ENCODE results near the gene CDRT15.

CDRT15 gene

GRCh38 chr17:14201988-14202380 is 34.7 kb downstream of the CDRT15 start:
- H4K20me1 ChIP-seq (ENCODE audit: insufficient read depth, low read length) = no peaks in the 10 kb centered on the region; the same call in 1 of the 2 replicates
- no peak overlapping the region for H3K4me3 ChIP-seq (ENCODE audit: low read depth in 1 of 2, low read length in 2 of 2)
- H3K9me3 ChIP-seq (ENCODE audit: insufficient read depth, low read length, severe bottlenecking) = no peaks in the 10 kb centered on the region
- no peak overlapping the region for H3K4me2 ChIP-seq (ENCODE audit: insufficient read depth, low read length)
- H3K4me1 ChIP-seq (ENCODE audit: insufficient read depth, low read length) = 0 out of 2 replicates have a peak, but pooled peaks cover 9% of the 10 kb centered on the region
- no peak for DNase-seq
- H3K27me3 ChIP-seq (ENCODE audit: insufficient read depth, low read length, poor library complexity) = no peaks in the 10 kb centered on the region
- H3K27ac ChIP-seq (ENCODE audit: low read length) = no peak overlapping the region
- no peak overlapping the region for H2AFZ ChIP-seq (ENCODE audit: low read depth, low read length)
- peaks cover 3% of the 10 kb centered on the region for H3K36me3 ChIP-seq (ENCODE audit: insufficient read depth, low read length)
- H3K79me2 ChIP-seq (ENCODE audit: insufficient read depth, low read length) = no peaks in the 10 kb centered on the region
- ATAC-seq (ENCODE audit: insufficient read depth, low read depth) = no peak
- TF ChIP-seq, protein P1, sequence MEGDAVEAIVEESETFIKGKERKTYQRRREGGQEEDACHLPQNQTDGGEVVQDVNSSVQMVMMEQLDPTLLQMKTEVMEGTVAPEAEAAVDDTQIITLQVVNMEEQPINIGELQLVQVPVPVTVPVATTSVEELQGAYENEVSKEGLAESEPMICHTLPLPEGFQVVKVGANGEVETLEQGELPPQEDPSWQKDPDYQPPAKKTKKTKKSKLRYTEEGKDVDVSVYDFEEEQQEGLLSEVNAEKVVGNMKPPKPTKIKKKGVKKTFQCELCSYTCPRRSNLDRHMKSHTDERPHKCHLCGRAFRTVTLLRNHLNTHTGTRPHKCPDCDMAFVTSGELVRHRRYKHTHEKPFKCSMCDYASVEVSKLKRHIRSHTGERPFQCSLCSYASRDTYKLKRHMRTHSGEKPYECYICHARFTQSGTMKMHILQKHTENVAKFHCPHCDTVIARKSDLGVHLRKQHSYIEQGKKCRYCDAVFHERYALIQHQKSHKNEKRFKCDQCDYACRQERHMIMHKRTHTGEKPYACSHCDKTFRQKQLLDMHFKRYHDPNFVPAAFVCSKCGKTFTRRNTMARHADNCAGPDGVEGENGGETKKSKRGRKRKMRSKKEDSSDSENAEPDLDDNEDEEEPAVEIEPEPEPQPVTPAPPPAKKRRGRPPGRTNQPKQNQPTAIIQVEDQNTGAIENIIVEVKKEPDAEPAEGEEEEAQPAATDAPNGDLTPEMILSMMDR (IDR thresholded peaks at IDR 0.05; ENCODE audit: borderline replicate concordance, extremely low read depth, low read length, poor library complexity, severe bottlenecking) = no peak
- TF ChIP-seq EZH2 (IDR thresholded peaks at IDR 0.05; ENCODE audit: borderline replicate concordance, low read depth, low read length, severe bottlenecking) = no peak
- no peak overlapping the region for H3K9ac ChIP-seq (ENCODE audit: low read depth, low read length)

DNA sequence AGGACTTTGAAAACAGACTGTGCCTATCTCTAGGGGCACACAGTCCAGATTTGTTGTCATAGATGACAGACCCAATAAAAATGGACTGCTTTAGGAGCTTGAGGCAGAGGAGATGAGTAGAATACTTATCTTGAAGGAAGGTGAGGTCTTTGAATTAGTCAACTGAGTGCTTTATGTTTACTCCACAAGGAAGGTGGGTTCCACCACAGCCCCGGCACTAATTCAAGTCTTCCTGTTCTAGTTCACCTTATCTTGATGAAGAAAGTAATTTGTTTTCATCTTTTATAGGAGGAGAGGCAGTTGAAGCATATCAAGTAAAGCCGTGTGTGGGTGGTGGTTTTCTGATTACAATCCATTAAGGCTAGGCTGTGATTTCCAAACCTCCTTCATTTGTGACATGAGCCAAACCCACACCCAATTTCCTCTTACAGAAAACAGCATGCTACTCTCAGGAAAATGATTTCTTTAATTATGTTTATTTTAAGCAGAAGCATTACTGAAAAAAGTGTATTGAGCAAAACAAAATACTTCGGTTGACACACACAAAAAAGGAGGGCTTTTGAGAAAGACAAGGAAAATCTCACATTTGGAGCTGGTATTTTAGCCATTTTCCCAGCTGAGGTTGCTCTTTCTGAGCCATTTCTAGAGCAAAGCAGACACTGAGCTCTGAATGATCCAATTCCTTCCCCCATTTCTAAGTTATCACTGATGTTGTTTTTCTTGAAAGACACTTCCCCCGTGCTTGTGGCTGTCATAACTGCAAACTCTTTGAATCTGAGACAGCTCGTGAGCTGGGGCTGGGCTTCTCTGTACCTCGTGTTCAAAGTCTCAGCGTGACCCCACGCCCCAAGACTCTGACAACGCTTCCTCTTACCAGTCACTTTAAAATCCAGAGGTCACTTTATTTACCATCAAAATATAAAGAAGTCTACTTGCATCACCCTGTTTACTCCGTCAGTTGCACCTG is 35.4 kb downstream of the CDRT15 start:
- Histone ChIP-seq H3K4me1 (ENCODE audit: insufficient read depth, low read length) (peaks cover 13% of the 10 kb centered on the region), H2AFZ (ENCODE audit: low read depth, low read length) (no peak overlapping the region), H3K79me2 (ENCODE audit: insufficient read depth, low read length) (no peaks in the 10 kb centered on the region), H3K4me3 (ENCODE audit: low read depth in 1 of 2, low read length in 2 of 2) (no peak overlapping the region), H3K4me2 (ENCODE audit: insufficient read depth, low read length) (no peak overlapping the region), H3K27me3 (ENCODE audit: insufficient read depth, low read length, poor library complexity) (no peaks in the 10 kb centered on the region), H3K9ac (ENCODE audit: low read depth, low read length) (no peak overlapping the region), H3K36me3 (ENCODE audit: insufficient read depth, low read length) (no peaks in the 10 kb centered on the region; the same call in 1 of the 2 replicates), H4K20me1 (ENCODE audit: insufficient read depth, low read length) (no peaks in the 10 kb centered on the region; the same call in none of the 2 replicates), H3K27ac (ENCODE audit: low read length) (no peak overlapping the region), H3K9me3 (ENCODE audit: insufficient read depth, low read length, severe bottlenecking) (no peaks in the 10 kb centered on the region)
- TF ChIP-seq EZH2 (IDR thresholded peaks at IDR 0.05; ENCODE audit: borderline replicate concordance, low read depth, low read length, severe bottlenecking) = no peak
- TF ChIP-seq, protein P1 (IDR thresholded peaks at IDR 0.05; ENCODE audit: borderline replicate concordance, extremely low read depth, low read length, poor library complexity, severe bottlenecking) = no peak
- peak; percentile 59 for ATAC-seq (ENCODE audit: insufficient read depth, low read depth)
- peak; percentile 32 for DNase-seq

- Histone ChIP-seq H3K79me2 (ENCODE audit: insufficient read depth, low read length) (no peaks in the 10 kb centered on the region), H4K20me1 (ENCODE audit: insufficient read depth, low read length) (no peaks in the 10 kb centered on the region; the same call in none of the 2 replicates)
Observed at GRCh38 chr17:14200354-14200753, 36.3 kb downstream of the CDRT15 start.

More at GRCh38 chr17:14200354-14200753, 36.3 kb downstream of the CDRT15 start:
- no peak overlapping the region for H3K27ac ChIP-seq (ENCODE audit: low read length)
- no peak overlapping the region for H3K4me3 ChIP-seq (ENCODE audit: low read depth in 1 of 2, low read length in 2 of 2)
- TF ChIP-seq, protein P1 (IDR thresholded peaks at IDR 0.05; ENCODE audit: borderline replicate concordance, extremely low read depth, low read length, poor library complexity, severe bottlenecking) = no peak
- TF ChIP-seq EZH2 (IDR thresholded peaks at IDR 0.05; ENCODE audit: borderline replicate concordance, low read depth, low read length, severe bottlenecking) = no peak
- H3K4me1 ChIP-seq (ENCODE audit: insufficient read depth, low read length) = peaks cover 17% of the 10 kb centered on the region
- no peak overlapping the region for H2AFZ ChIP-seq (ENCODE audit: low read depth, low read length)
- H3K9me3 ChIP-seq (ENCODE audit: insufficient read depth, low read length, severe bottlenecking) = no peaks in the 10 kb centered on the region
- no peak for ATAC-seq (ENCODE audit: insufficient read depth, low read depth)
- H3K36me3 ChIP-seq (ENCODE audit: insufficient read depth, low read length) = no peaks in the 10 kb centered on the region; the same call in 1 of the 2 replicates
- H3K4me2 ChIP-seq (ENCODE audit: insufficient read depth, low read length) = no peak overlapping the region
- no peaks in the 10 kb centered on the region for H3K27me3 ChIP-seq (ENCODE audit: insufficient read depth, low read length, poor library complexity)
- DNase-seq = no peak
- no peak overlapping the region for H3K9ac ChIP-seq (ENCODE audit: low read depth, low read length)

Data from DND-41 (cell line).